Heart left ventricle (tissue), 16 donors: Measurements from ENCODE around the gene TRAF3. TPM values are rescaled to one million over a fixed set of nuclear protein-coding genes. Genes with fewer than 3 reads are reported as not detected.
"Not testable (repeated sequence)": the region's sequence is repeated elsewhere in the genome, so short reads cannot be mapped to it uniquely, and the experiment has no call there.

Experiments
- ATAC-seq, 4 donors: fragments of 200-7000 bp; cut with Tn5 transposase; one replicate each; pipeline ENCODE4 v1.9.1; 2020 to 2022; ENCODE audit warnings: moderate library complexity in 4 of 4, mild to moderate bottlenecking in 3 of 4, moderate number of reproducible peaks in 1 of 4
- DNase-seq, 5 donors: peaks; one replicate each; pipeline ENCODE4 v3.0.0-alpha.2; 2020
- H3K27ac ChIP-seq, 12 donors: fragments of 200-600 bp; sonication (generic) in 4 of 12; one replicate each; pipeline versions ENCODE4 v1.5.0 to v1.8.0; 2016 to 2022; ENCODE audit warnings: mild to moderate bottlenecking in 2 of 12
- H3K27me3 ChIP-seq, 9 donors: fragments of 200-600 bp; sonication (generic) in 2 of 9; one replicate each; pipeline versions ENCODE4 v1.5.1 to v1.8.0; 2016 to 2022; ENCODE audit warnings: mild to moderate bottlenecking in 3 of 9
- H3K36me3 ChIP-seq, 9 donors: fragments of 200-600 bp; sonication (generic) in 2 of 9; one replicate each; pipeline versions ENCODE4 v1.5.0 to v1.8.0; 2018 to 2022; ENCODE audit warnings: mild to moderate bottlenecking in 2 of 9
- H3K4me1 ChIP-seq, 12 donors: fragments of 200-600 bp; sonication (generic) in 4 of 12; one replicate each; pipeline versions ENCODE4 v1.5.0 to v1.8.0; 2016 to 2022; ENCODE audit warnings: mild to moderate bottlenecking in 3 of 12
- H3K4me3 ChIP-seq, 12 donors: fragments of 200-600 bp; sonication (generic) in 4 of 12; one replicate each; pipeline versions ENCODE4 v1.5.0 to v1.8.0; 2017 to 2022; ENCODE audit warnings: mild to moderate bottlenecking in 9 of 12, moderate library complexity in 4 of 12
- H3K9me3 ChIP-seq, 12 donors: fragments of 200-600 bp; sonication (generic) in 4 of 12; one replicate each; pipeline versions ENCODE4 v1.5.0 to v1.8.0; 2016 to 2022; ENCODE audit warnings: mild to moderate bottlenecking in 1 of 12
- CTCF ChIP-seq, 12 donors: fragments of 200-600 bp; sonication (generic) in 4 of 12; IDR thresholded peaks; one replicate each; pipeline versions ENCODE4 v1.5.0 to v1.8.0; 2018 to 2022; ENCODE audit warnings: antibody characterized with exemption in 12 of 12, mild to moderate bottlenecking in 5 of 12
- POLR2A ChIP-seq, 2 donors: fragments of 450-650 bp; IDR thresholded peaks; one replicate each; pipeline ENCODE4 v1.6.1; 2017; ENCODE audit warnings: antibody characterized with exemption in 2 of 2, mild to moderate bottlenecking in 2 of 2, moderate library complexity in 2 of 2
- WGBS, 4 donors: extraction: QIAGEN DNeasy Blood & Tissue Kit in 2 of 4; methylation state at CpG; one replicate each; pipeline versions ENCODE4 v1.1.5 to v1.1.7; 2013 to 2018; 5-methylcytosine and 5-hydroxymethylcytosine counted together
- intact Hi-C, 10 donors: fragments of 100-400 bp; cut with DNase I; formaldehyde crosslinking; loops; one replicate each; pipeline versions ENCODE4 v1.11.1 to v1.14.2; 2022
- polyA plus RNA-seq, 2 donors: library from polyadenylated mRNA; stranded (reverse); fragments of 200-250 nt; gene quantifications; one replicate each; pipeline ENCODE4 v1.2.3, GENCODE V29; 2013
- total RNA-seq, 9 donors: library from RNA; depleted of rRNA in 2 of 9; stranded (reverse); fragments of >200 nt in 2 of 9; fragmentation: NEBNext Ultra II Directional in 3 of 9; extraction: Animal tissue kit (Norgen Biotek cat#: 25700) in 3 of 9; gene quantifications; one replicate each; pipeline versions ENCODE4 v1.1.0 to v1.2.4, GENCODE V29; 2016 to 2023
- donor health status: ischemic (EF 13 %, LVEDD 7.1; RV severe dilation, severe dysfunction).
- donor health status: healthy with polysubstance abuse.
- donor health status: DM: no; HTN: yes; CAD: no.
- donor health status: DM: no; HTN: no; CAD: no.
- donor health status: ischemic (EF 25% LVEDD 6.9; RV normal size, moderate dysfunction).
- donor health status: ischemic (EF 25% LVEDD 5.7; RV mildly dilated, moderate dysfunction).
- donor health status: healthy.
- donor health status: DM: yes; HTN: yes; CAD: no.
- donor health status: ischemic (EF 35%, LVEDD 5.7; RV mildly dilated, moderate dysfunction).
- donor health status: nonischemic (EF 11% LVEDD 7.7; RV severe dilation, severe dysfunction).
- donor health status: DM: yes; HTN: yes; CAD: no.
- donor health status: PGD.
- donor health status: ischemic (EF 29% LVEDD 5.4; RV normal size, mild dysfunction).
- donor health status: nonischemic (EF 23%, LVEDD 6.1; RV moderate dilation, normal function).

TRAF3 gene
- total and polyA plus RNA-seq, 11 donors: 1.6 to 20.6 (median 10.6) TPM

DNA sequence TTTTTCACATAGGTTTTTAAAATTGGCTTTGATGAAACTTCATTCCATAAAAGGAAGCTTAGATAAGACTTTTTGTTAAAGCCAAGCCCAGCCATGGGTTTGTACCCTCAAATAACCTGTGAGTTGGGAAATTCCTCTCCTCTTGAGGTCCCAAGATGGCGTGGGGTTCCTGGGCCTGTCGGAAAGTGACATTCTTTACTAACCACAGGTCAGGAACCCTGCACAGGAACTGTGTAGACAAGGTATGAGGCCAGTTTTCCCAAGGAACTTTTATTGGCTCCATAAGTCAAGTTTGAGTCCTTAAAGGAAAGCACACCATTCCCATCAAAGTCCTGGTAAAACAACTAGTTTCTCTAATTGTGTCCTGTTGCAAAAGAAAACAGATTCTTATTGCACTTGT, 80.2 kb downstream of the TRAF3 start:
- ATAC-seq: no peak
- DNase-seq: no peak
- 85 to 100% (median 92%) methylated on average over 2 of the region's 2 CpGs for WGBS, 4 donors
- Histone ChIP-seq H3K4me1 (peaks cover 0 to 11% (median 0%) of the 10 kb centered on the region in 12 donors), H3K4me3 (no peak overlapping the region), H3K36me3 (no peaks in the 10 kb centered on the region), H3K27ac (no peak overlapping the region), H3K27me3 (no peaks in the 10 kb centered on the region), H3K9me3 (peaks cover 0 to 19% (median 8%) of the 10 kb centered on the region in 12 donors)
- intact Hi-C loops: no loop called here
- TF ChIP-seq CTCF (IDR thresholded peaks at IDR 0.05): no peak
- TF ChIP-seq POLR2A (IDR thresholded peaks at IDR 0.05): no peak

DNA sequence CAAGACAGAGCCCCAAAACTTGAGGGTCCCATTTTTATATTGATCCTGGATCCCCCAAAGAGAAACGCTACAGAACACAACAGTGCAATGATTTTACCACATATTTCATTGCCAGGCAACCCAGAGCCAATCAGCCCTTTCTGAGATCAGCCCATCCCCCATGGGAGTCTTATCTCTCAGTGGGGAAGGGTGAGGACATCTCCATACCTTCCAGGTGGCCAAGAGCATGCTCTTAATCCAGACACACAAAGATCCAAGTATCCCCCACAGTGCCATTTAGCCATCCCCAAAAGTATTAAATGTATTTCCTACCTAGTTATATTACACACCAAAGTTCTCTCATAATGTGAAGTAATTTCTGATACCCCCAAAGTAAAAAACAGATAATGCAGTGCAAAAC, 82.7 kb downstream of the TRAF3 start:
- 92 to 100% (median 95%) methylated on average over 1 of the region's 1 CpG for whole genome bisulfite sequencing, 4 donors
- H3K4me3 ChIP-seq: no peak overlapping the region
- no peak for ATAC-seq
- no peaks in the 10 kb centered on the region for H3K4me1 ChIP-seq
- no peak for TF ChIP-seq CTCF (IDR thresholded peaks at IDR 0.05)
- no peak for TF ChIP-seq POLR2A (IDR thresholded peaks at IDR 0.05)
- peaks cover 0 to 26% (median 10%) of the 10 kb centered on the region in 12 donors for H3K9me3 ChIP-seq
- intact Hi-C loops: no loop called here
- H3K36me3 ChIP-seq: peaks cover 0 to 1% (median 0%) of the 10 kb centered on the region in 9 donors
- no peaks in the 10 kb centered on the region for H3K27me3 ChIP-seq
- no peak overlapping the region for H3K27ac ChIP-seq
- no peak for DNase-seq

GRCh38 chr14:102862154-102862773, 85.0 kb downstream of the TRAF3 start:
- no peaks in the 10 kb centered on the region for H3K4me1 ChIP-seq
- ATAC-seq (no peak), DNase-seq (no peak)
- peaks cover 0 to 10% (median 0%) of the 10 kb centered on the region in 9 donors for H3K36me3 ChIP-seq
- TF ChIP-seq CTCF (IDR thresholded peaks at IDR 0.05): no peak
- TF ChIP-seq POLR2A (IDR thresholded peaks at IDR 0.05): no peak
- WGBS, 4 donors: 94 to 100% (median 95%) methylated on average over 3 of the region's 3 CpGs
- H3K27me3 ChIP-seq: no peaks in the 10 kb centered on the region
- H3K9me3 ChIP-seq: peaks cover 0 to 26% (median 10%) of the 10 kb centered on the region in 12 donors
- H3K27ac ChIP-seq: no peak overlapping the region
- intact Hi-C loops: no loop called here
- no peak overlapping the region for H3K4me3 ChIP-seq

GRCh38 chr14:102863381-102863780, 86.1 kb downstream of the TRAF3 start:
- no peak overlapping the region for H3K27ac ChIP-seq
- TF ChIP-seq CTCF (IDR thresholded peaks at IDR 0.05): no peak
- TF ChIP-seq POLR2A (IDR thresholded peaks at IDR 0.05): no peak
- no peaks in the 10 kb centered on the region for H3K27me3 ChIP-seq
- DNase-seq (no peak), ATAC-seq (no peak)
- peaks cover 0 to 10% (median 0%) of the 10 kb centered on the region in 9 donors for H3K36me3 ChIP-seq
- peaks cover 0 to 26% (median 10%) of the 10 kb centered on the region in 12 donors for H3K9me3 ChIP-seq
- intact Hi-C loops: no loop called here
- no peaks in the 10 kb centered on the region for H3K4me1 ChIP-seq
- H3K4me3 ChIP-seq: no peak overlapping the region
- 59 to 68% (median 67%) methylated on average over 3 of the region's 3 CpGs for WGBS, 4 donors

- H3K27me3 ChIP-seq, intact Hi-C loops, H3K4me1 ChIP-seq, DNase-seq, H3K4me3 ChIP-seq, H3K27ac ChIP-seq, ATAC-seq: not testable (repeated sequence)
- peaks cover 0 to 20% (median 4%) of the 10 kb centered on the region in 9 donors for H3K36me3 ChIP-seq
- peaks cover 0 to 23% (median 10%) of the 10 kb centered on the region in 12 donors for H3K9me3 ChIP-seq
- 90 to 100% (median 98%) methylated on average over 4 of the region's 4 CpGs for WGBS, 4 donors
Observed at GRCh38 chr14:102865916-102866315, 88.7 kb downstream of the TRAF3 start.
